ENCODE measurements around the gene USP5. TPM values are rescaled to one million over a fixed set of nuclear protein-coding genes. Genes with fewer than 3 reads are reported as not detected.

USP5 gene
- total RNA-seq, 4 donors from 2014 or later, result 22.3 to 46.7 (median 34.4) TPM

- TF ChIP-seq CTCF (IDR thresholded peaks at IDR 0.05; ENCODE audit: low read depth), result no peak
These were observed 14.4 kb upstream of the USP5 start for GRCh38 chr12:6837370-6838060.

- no peak for TF ChIP-seq CTCF (IDR thresholded peaks at IDR 0.05; ENCODE audit: low read depth)
These were observed 13.1 kb upstream of the USP5 start for GRCh38 chr12:6838854-6839253.

- no peak for TF ChIP-seq CTCF (IDR thresholded peaks at IDR 0.05; ENCODE audit: low read depth)
These were observed 12.3 kb upstream of the USP5 start for GRCh38 chr12:6839482-6840201.

GRCh38 chr12:6840330-6840729, 11.6 kb upstream of the USP5 start:
- no peak for TF ChIP-seq CTCF (IDR thresholded peaks at IDR 0.05; ENCODE audit: low read depth)

- no peak for TF ChIP-seq CTCF (IDR thresholded peaks at IDR 0.05; ENCODE audit: low read depth)
These were observed 11.0 kb upstream of the USP5 start, which contains the start of gene GNB3 for GRCh38 chr12:6840761-6841515. Gene GNB3 (plus strand): TSS chr12:6840925. CDS start chr12:6841288, 363 bp downstream.

GRCh38 chr12:6842075-6842474, 9.9 kb upstream of the USP5 start:
- TF ChIP-seq CTCF (IDR thresholded peaks at IDR 0.05; ENCODE audit: low read depth), result no peak

Data from subcutaneous adipose tissue (tissue), 4 donors.